Naive thymus-derived CD8-positive, alpha-beta T cell (primary cell): Measurements from ENCODE around the gene MACROD1. TPM values are rescaled to one million over a fixed set of nuclear protein-coding genes. Genes with fewer than 3 reads are reported as not detected.

Experiments used
- ATAC-seq, 2 donors: fragments of 150-1000 bp; cut with Tn5 transposase in 1 of 2; sonication (Bioruptor Pico), chemical (Tn5 transposase) in 1 of 2; 1 replicate in 1 of 2; 2 replicates in 1 of 2; pipeline ENCODE4 v1.10.0; 2021; ENCODE audit warnings: mild to moderate bottlenecking in 2 of 2, moderate library complexity in 2 of 2
- POLR2A ChIA-PET: fragments of 350-600 bp; sonication (Branson Sonifier 250); formaldehyde crosslinking; loops from one replicate; lab custom pipeline; 2021; ENCODE audit warnings: antibody characterized with exemption; lab: Charles Lee
- DNase-seq, 10 donors: peaks; one replicate each; pipeline versions ENCODE4 v3.0.0 to v3.0.0-alpha.2; 2020 to 2022
- H3K27ac Mint-ChIP-seq, 10 donors: one replicate each; pipeline ENCODE4 v1.8.0; 2020 to 2022; ENCODE audit warnings: mild to moderate bottlenecking in 10 of 10, mixed read lengths in 10 of 10, moderate library complexity in 4 of 10, inconsistent platforms in 1 of 10
- H3K27me3 Mint-ChIP-seq, 5 donors: one replicate each; pipeline ENCODE4 v1.8.0; 2021 to 2022; ENCODE audit warnings: mixed read lengths in 5 of 5
- H3K36me3 Mint-ChIP-seq, 3 donors: one replicate each; pipeline ENCODE4 v1.8.0; 2020 to 2022; ENCODE audit warnings: mixed read lengths in 3 of 3, mild to moderate bottlenecking in 2 of 3, inconsistent platforms in 1 of 3
- H3K4me1 Mint-ChIP-seq, 4 donors: one replicate each; pipeline ENCODE4 v1.8.0; 2021 to 2022; ENCODE audit warnings: mixed read lengths in 4 of 4
- H3K4me3 Mint-ChIP-seq, 10 donors: one replicate each; pipeline ENCODE4 v1.8.0; 2020 to 2022; ENCODE audit warnings: mild to moderate bottlenecking in 10 of 10, mixed read lengths in 10 of 10, moderate library complexity in 6 of 10, inconsistent platforms in 1 of 10
- H3K9me3 Mint-ChIP-seq, 9 donors: one replicate each; pipeline ENCODE4 v1.8.0; 2020 to 2022; ENCODE audit warnings: mixed read lengths in 9 of 9, mild to moderate bottlenecking in 3 of 9, inconsistent platforms in 1 of 9, moderate library complexity in 1 of 9
- polyA plus RNA-seq, 3 donors: library from polyadenylated mRNA; unstranded; fragments of 300-500 nt; fragmentation: Illumina TruSeq; gene quantifications; one replicate each; pipeline ENCODE4 v1.2.3, GENCODE V29; 2021
- total RNA-seq, 8 experiments: library from RNA in 2 of 8; stranded (reverse) in 2 of 8; gene quantifications; one replicate each; pipeline ENCODE4 v1.2.3 and lab custom pipeline; 2021 to 2026

MACROD1 gene
- total and polyA plus RNA-seq, 5 experiments from 2014 or later, result 7.3 to 14.4 (median 10.8) TPM

DNA sequence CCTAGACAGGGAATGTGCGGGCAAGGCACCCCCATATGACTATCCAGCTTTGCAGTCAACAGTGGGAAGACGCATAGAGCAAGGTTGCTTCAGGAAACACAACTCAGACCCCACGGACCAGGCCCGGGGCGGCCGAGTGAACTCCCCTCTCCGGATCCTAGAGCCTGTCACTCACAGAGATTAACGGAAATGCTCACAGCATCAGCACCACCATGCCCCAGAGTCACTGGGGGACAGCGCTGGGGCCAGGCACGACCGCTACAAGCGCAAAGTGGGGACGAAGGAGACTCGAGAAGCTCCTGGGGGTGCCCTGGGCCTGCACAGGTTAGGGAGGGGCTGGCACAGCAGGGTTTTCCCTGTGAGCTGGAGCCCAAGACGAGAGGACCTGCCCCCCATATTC is 15.9 kb downstream of the MACROD1 start:
- no peak for ATAC-seq
- no peak overlapping the region for H3K4me3 Mint-ChIP-seq
- H3K4me1 Mint-ChIP-seq, result peaks cover 6 to 18% (median 12%) of the 10 kb centered on the region in 4 donors
- H3K36me3 Mint-ChIP-seq, result peaks cover 0 to 2% (median 0%) of the 10 kb centered on the region in 3 donors
- H3K27me3 Mint-ChIP-seq, result peaks cover 0 to 5% (median 0%) of the 10 kb centered on the region in 5 donors
- no peak for DNase-seq
- H3K9me3 Mint-ChIP-seq, result no peaks in the 10 kb centered on the region
- no peak overlapping the region for H3K27ac Mint-ChIP-seq
- POLR2A ChIA-PET, result interaction anchor here (0.6 to 2.2 kb wide), 3 partner anchors 35 to 312 kb away, joined by 4 to 8 read pairs (median 7); partner anchors contain the start of gene MARK2

DNA sequence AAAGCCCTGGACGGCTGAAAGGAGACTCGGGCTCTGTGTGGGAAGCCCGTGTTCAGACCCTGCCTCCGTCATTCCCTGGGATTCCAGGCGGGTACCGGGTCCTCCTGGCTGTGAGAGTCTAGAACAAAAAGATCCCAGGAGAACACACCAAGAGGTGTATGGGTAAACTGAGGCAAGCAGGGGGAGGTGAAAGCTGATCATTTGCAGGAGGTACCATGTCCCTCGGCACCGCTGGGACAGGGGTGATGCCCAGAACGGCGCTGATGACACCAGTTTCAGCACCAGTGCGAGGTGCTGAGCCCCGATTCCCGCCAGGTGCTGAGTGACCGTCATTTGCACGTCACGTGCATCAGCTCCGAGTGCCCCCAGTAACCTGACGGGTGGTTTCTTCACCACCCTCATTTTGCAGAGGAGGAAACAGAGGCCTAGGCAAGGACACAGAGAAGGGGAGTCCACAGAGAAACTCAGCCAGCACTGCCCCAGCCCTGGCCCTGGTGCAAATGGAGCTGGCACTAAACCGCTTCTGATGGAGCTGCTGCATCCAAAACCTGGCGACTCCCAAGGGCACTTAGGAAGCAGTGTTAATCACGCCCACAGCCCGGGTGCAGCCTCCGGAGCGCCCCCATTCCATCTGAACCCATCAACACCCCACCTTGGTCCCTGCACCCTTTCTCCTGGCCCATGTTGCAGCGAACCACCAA is 16.8 kb downstream of the MACROD1 start:
- H3K27ac Mint-ChIP-seq, result peak overlapping the region in 2 of 10 donors; percentile 52 to 63

DNA sequence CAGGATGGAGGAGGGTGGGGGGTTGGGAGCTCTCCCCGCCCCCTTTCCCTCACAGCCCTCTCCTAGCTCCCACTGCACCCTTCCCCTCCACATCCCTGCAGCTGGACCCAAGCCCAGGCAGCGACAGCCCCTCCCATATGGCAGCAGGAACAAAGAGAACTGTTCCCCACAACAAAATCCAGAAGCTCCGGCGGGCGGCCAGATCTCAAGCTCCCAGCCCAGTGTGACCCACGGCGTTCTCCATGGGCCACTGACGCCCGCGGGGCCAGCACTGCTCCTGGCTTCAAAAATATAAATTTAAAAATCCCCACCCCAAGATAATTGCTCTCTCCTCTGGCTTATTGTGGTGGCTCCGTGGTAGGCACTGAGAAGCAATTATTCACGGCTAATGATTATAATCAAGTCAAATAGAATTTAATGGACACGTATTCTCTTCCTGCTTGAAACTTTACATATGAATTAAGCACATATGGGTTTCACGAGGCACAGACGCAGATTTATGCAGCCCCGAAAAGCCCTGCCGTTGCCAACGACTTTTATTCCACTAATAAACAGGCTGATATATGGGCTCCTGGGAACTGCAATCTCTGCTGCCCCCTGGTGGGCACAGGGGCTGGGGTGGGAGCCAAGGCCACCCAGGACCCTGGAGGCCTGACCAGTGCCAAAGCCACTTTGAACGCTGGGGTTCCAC is 17.5 kb downstream of the MACROD1 start:
- Mint-ChIP-seq H3K27me3 (no peaks in the 10 kb centered on the region), H3K4me3 (peak overlapping the region in 1 of 10 donors; percentile 15), H3K27ac (peak overlapping the region in 1 of 10 donors; percentile 63), H3K9me3 (no peaks in the 10 kb centered on the region), H3K36me3 (peaks cover 0 to 2% (median 0%) of the 10 kb centered on the region in 3 donors), H3K4me1 (peaks cover 9 to 28% (median 18%) of the 10 kb centered on the region in 4 donors)
- POLR2A ChIA-PET, result interaction anchor here (2.2 kb wide), 1 partner anchor 310 kb away, joined by 8 read pairs; the partner anchor contains the start of gene MARK2
- peak; percentile 62 to 72 for ATAC-seq
- peak; percentile 41 to 84 (median 68) for DNase-seq

More for the DNA sequence above, 16.8 kb downstream of the MACROD1 start:
- ATAC-seq (no peak), DNase-seq (no peak)
- H3K4me1 Mint-ChIP-seq, result peaks cover 8 to 22% (median 14%) of the 10 kb centered on the region in 4 donors
- H3K4me3 Mint-ChIP-seq, result no peak overlapping the region
- H3K27me3 Mint-ChIP-seq, result peaks cover 0 to 3% (median 0%) of the 10 kb centered on the region in 5 donors
- no peaks in the 10 kb centered on the region for H3K9me3 Mint-ChIP-seq
- POLR2A ChIA-PET, result interaction anchor here (0.6 to 2.2 kb wide), 3 partner anchors 36 to 311 kb away, joined by 4 to 8 read pairs (median 7); partner anchors contain the start of gene MARK2
- peaks cover 0 to 2% (median 0%) of the 10 kb centered on the region in 3 donors for H3K36me3 Mint-ChIP-seq

DNA sequence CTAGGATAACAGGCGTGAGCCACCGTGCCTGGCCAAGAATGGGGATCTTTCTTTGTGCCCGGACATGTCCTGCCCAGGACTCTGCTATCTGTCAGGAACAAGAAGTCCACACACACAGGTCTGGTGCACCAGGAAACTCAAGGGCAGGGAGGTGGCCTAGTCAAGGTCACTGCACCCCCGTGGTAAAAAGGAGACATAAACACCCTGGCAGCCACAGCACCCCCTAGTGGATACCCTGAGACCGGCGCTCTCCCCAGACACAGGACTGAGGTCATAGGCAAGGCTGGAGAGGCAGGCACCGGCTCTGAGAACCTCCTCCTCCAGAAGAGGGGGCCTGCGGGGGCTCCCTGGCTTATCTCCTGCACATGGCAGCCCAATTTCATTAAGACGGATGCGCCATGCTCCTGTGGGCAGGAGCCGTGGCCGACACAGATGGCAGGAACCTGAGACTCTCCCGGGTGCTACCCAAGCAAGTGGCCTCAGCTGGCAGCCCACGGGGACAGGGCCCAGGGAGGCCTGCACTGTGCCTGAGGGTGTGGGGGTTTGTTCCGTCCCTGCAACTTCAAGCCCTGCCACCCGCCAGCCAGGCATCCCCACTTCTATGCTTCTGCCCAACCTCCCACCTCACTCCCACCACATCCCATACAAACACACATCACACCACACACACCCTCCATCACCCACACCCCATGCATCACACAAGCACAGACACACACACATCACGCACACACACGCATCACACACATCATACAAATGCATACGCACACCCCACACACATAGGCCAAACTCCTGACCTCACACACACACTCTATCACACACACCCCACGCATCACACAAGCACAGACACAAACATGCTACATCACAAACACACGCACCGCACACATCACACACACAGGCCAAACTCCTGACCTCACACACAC is 19.6 kb downstream of the MACROD1 start:
- ATAC-seq, result peak; percentile 76 to 80
- POLR2A ChIA-PET, result no interaction called here
- DNase-seq, result peak; percentile 37 to 77 (median 54)
- no peaks in the 10 kb centered on the region for H3K27me3 Mint-ChIP-seq
- H3K9me3 Mint-ChIP-seq, result no peaks in the 10 kb centered on the region
- peak overlapping the region in 2 of 10 donors; percentile 5 to 29 for H3K27ac Mint-ChIP-seq
- H3K36me3 Mint-ChIP-seq, result peaks cover 0 to 2% (median 0%) of the 10 kb centered on the region in 3 donors
- H3K4me3 Mint-ChIP-seq, result peak overlapping the region in 1 of 10 donors; percentile 21
- H3K4me1 Mint-ChIP-seq, result peaks cover 9 to 23% (median 17%) of the 10 kb centered on the region in 4 donors

GRCh38 chr11:64144587-64145472 is 21.1 kb downstream of the MACROD1 start:
- ATAC-seq (no peak), DNase-seq (no peak)
- H3K27ac Mint-ChIP-seq, result no peak overlapping the region
- no peaks in the 10 kb centered on the region for H3K36me3 Mint-ChIP-seq
- POLR2A ChIA-PET, result interaction anchor here (0.6 to 1.2 kb wide), 2 partner anchors 144 to 209 kb away, joined by 5 to 14 read pairs; no protein-coding TSS in a partner anchor
- no peaks in the 10 kb centered on the region for H3K9me3 Mint-ChIP-seq
- H3K4me1 Mint-ChIP-seq, result peaks cover 9 to 23% (median 17%) of the 10 kb centered on the region in 4 donors
- no peak overlapping the region for H3K4me3 Mint-ChIP-seq
- H3K27me3 Mint-ChIP-seq, result no peaks in the 10 kb centered on the region

- DNase-seq (no peak), ATAC-seq (no peak)
- H3K27ac Mint-ChIP-seq, result no peak overlapping the region
- H3K27me3 Mint-ChIP-seq, result no peaks in the 10 kb centered on the region
- H3K36me3 Mint-ChIP-seq, result no peaks in the 10 kb centered on the region
- no peaks in the 10 kb centered on the region for H3K9me3 Mint-ChIP-seq
- POLR2A ChIA-PET, result no interaction called here
- no peak overlapping the region for H3K4me3 Mint-ChIP-seq
- H3K4me1 Mint-ChIP-seq, result peaks cover 3 to 11% (median 8%) of the 10 kb centered on the region in 4 donors
Measured at GRCh38 chr11:64141081-64141783, 24.7 kb downstream of the MACROD1 start.

GRCh38 chr11:64140082-64140481 is 25.8 kb downstream of the MACROD1 start:
- Mint-ChIP-seq H3K27me3 (no peaks in the 10 kb centered on the region), H3K4me1 (peaks cover 3 to 11% (median 7%) of the 10 kb centered on the region in 4 donors), H3K4me3 (no peak overlapping the region), H3K27ac (no peak overlapping the region), H3K9me3 (no peaks in the 10 kb centered on the region), H3K36me3 (no peaks in the 10 kb centered on the region)
- ATAC-seq (no peak), DNase-seq (no peak)
- POLR2A ChIA-PET, result no interaction called here

- H3K27ac Mint-ChIP-seq, result peak overlapping the region in 1 of 10 donors; percentile 62
- POLR2A ChIA-PET, result no interaction called here
- peaks cover under 1 to 10% (median 5%) of the 10 kb centered on the region in 4 donors for H3K4me1 Mint-ChIP-seq
- DNase-seq, result no peak
- H3K27me3 Mint-ChIP-seq, result no peaks in the 10 kb centered on the region
- ATAC-seq, result no peak
- no peaks in the 10 kb centered on the region for H3K9me3 Mint-ChIP-seq
- H3K36me3 Mint-ChIP-seq, result no peaks in the 10 kb centered on the region
- H3K4me3 Mint-ChIP-seq, result no peak overlapping the region
Measured at GRCh38 chr11:64139049-64139448, 26.9 kb downstream of the MACROD1 start.

- Mint-ChIP-seq H3K9me3 (no peaks in the 10 kb centered on the region), H3K4me3 (no peak overlapping the region), H3K27ac (no peak overlapping the region), H3K4me1 (peaks cover 0 to 7% (median 2%) of the 10 kb centered on the region in 4 donors), H3K27me3 (no peaks in the 10 kb centered on the region), H3K36me3 (no peaks in the 10 kb centered on the region)
- DNase-seq (no peak), ATAC-seq (no peak)
- POLR2A ChIA-PET, result interaction anchor here (0.6 kb wide), 1 partner anchor 153 kb away, joined by 6 read pairs; no protein-coding TSS in a partner anchor
Measured at GRCh38 chr11:64138398-64138797, 27.5 kb downstream of the MACROD1 start.

- Mint-ChIP-seq H3K27ac (no peak overlapping the region), H3K4me3 (no peak overlapping the region), H3K9me3 (no peaks in the 10 kb centered on the region), H3K4me1 (peaks cover 0 to 6% (median 3%) of the 10 kb centered on the region in 4 donors), H3K36me3 (no peaks in the 10 kb centered on the region), H3K27me3 (no peaks in the 10 kb centered on the region)
- ATAC-seq (no peak), DNase-seq (no peak)
- POLR2A ChIA-PET, result no interaction called here
Measured at GRCh38 chr11:64136765-64137441, 29.0 kb downstream of the MACROD1 start.
